Mucosa of descending colon (tissue), 3 donors: ENCODE measurements around the gene NDE1. TPM values are rescaled to one million over a fixed set of nuclear protein-coding genes. Genes with fewer than 3 reads are reported as not detected.

Experiments used
- ATAC-seq: fragments of 200-7000 bp; cut with Tn5 transposase; one replicate; pipeline ENCODE4 v1.9.1; 2020; ENCODE audit warnings: mild to moderate bottlenecking, moderate library complexity
- DNase-seq, 3 donors: peaks; one replicate each; pipeline ENCODE4 v3.0.0-alpha.2; 2020
- H3K36me3 ChIP-seq: fragments of 200-600 bp; one replicate; pipeline ENCODE4 v1.8.0; 2021; ENCODE audit warnings: low read depth, mild to moderate bottlenecking
- H3K4me1 ChIP-seq: fragments of 200-600 bp; one replicate; pipeline ENCODE4 v1.8.0; 2021; ENCODE audit warnings: low read depth, mild to moderate bottlenecking
- H3K4me3 ChIP-seq: fragments of 200-600 bp; one replicate; pipeline ENCODE4 v1.8.0; 2021; ENCODE audit warnings: mild to moderate bottlenecking
- H3K9me3 ChIP-seq: fragments of 200-600 bp; one replicate; pipeline ENCODE4 v1.8.0; 2021; ENCODE audit warnings: mild to moderate bottlenecking
- CTCF ChIP-seq: fragments of 200-600 bp; IDR thresholded peaks from one replicate; pipeline ENCODE4 v1.8.0; 2022; ENCODE audit warnings: antibody characterized with exemption, mild to moderate bottlenecking
- intact Hi-C, 2 donors: fragments of 100-400 bp; cut with DNase I in 1 of 2; cut with micrococcal nuclease in 1 of 2; formaldehyde crosslinking; loops; one replicate each; pipeline versions ENCODE4 v1.11.0 to v1.11.1; 2022; cut with DNase I, micrococcal nuclease
- total RNA-seq, 3 donors: library from RNA; stranded (reverse); fragmentation: NEBNext Ultra II Directional in 2 of 3; extraction: Animal tissue kit (Norgen Biotek cat#: 25700) in 2 of 3; gene quantifications; one replicate each; pipeline versions ENCODE4 v1.2.1 to v1.2.4, GENCODE V29; 2021 to 2023
- donor health status: DM: no; HTN: no; CAD: no; lungs with moderate emphysema.
- donor health status: DM: no; HTN: no; CAD: no.
- donor health status: DM: no; HTN: yes; CAD: no.

Gene NDE1
- total RNA-seq, 3 donors from 2014 or later = 27.2 to 46.6 (median 33.9) TPM

GRCh38 chr16:15658149-15658548 is 8.1 kb downstream of the NDE1 start:
- Histone ChIP-seq H3K4me3 (no peak overlapping the region), H3K4me1 (no peaks in the 10 kb centered on the region), H3K36me3 (no peaks in the 10 kb centered on the region), H3K9me3 (no peaks in the 10 kb centered on the region)
- ATAC-seq (no peak), DNase-seq (no peak)
- no peak for TF ChIP-seq CTCF
- intact Hi-C loops = no loop called here

- DNase-seq = no peak
- no peak for TF ChIP-seq CTCF
- no peak for ATAC-seq
These were observed 8.5 kb downstream of the NDE1 start for GRCh38 chr16:15658556-15658955.

GRCh38 chr16:15660203-15660601 is 10.2 kb downstream of the NDE1 start:
- Histone ChIP-seq H3K4me3 (no peak overlapping the region), H3K36me3 (no peaks in the 10 kb centered on the region), H3K4me1 (no peaks in the 10 kb centered on the region), H3K9me3 (no peaks in the 10 kb centered on the region)
- no peak for DNase-seq
- ATAC-seq = no peak
- TF ChIP-seq CTCF = no peak
- intact Hi-C loops = no loop called here

More at GRCh38 chr16:15658556-15658955, 8.5 kb downstream of the NDE1 start:
- Histone ChIP-seq H3K9me3 (no peaks in the 10 kb centered on the region), H3K36me3 (no peaks in the 10 kb centered on the region), H3K4me3 (no peak overlapping the region), H3K4me1 (no peaks in the 10 kb centered on the region)
- intact Hi-C loops = no loop called here

- no peaks in the 10 kb centered on the region for H3K4me1 ChIP-seq
- intact Hi-C loops = no loop called here
- no peak for TF ChIP-seq CTCF
- H3K36me3 ChIP-seq = peaks cover 12% of the 10 kb centered on the region
- no peak overlapping the region for H3K4me3 ChIP-seq
- DNase-seq (no peak), ATAC-seq (no peak)
- H3K9me3 ChIP-seq = no peaks in the 10 kb centered on the region
These were observed 15.1 kb downstream of the NDE1 start for GRCh38 chr16:15665107-15665506.

DNA sequence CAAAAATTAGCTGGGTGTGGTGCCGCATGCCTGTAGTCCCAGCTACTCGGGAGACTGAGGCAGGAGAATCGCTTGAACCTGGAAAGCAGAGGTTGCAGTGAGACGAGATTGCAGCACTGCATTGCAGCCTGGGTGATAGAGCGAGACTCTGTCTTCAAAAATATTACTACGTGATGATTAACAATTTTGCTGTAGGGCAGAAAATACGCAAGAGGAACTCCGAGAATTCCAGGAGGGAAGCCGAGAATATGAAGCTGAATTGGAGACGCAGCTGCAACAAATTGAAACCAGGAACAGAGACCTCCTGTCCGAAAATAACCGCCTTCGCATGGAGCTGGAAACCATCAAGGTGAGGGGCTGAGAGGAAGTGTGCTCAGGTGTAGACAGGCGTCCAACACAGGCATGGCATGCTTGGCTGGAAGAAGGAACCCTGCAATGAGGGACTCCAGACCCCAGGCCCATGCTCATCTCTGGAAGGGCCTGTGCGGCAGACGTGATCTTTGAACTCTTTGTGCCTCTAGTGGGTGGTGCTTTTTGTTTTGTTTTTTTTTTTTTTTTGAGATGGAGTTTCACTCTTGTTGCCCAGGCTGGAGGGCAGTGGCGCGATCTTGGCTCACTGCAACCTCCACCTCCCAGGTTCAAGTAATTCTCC is 17.2 kb downstream of the NDE1 start:
- no peak for DNase-seq
- no peaks in the 10 kb centered on the region for H3K4me1 ChIP-seq
- H3K4me3 ChIP-seq = no peak overlapping the region
- no peaks in the 10 kb centered on the region for H3K9me3 ChIP-seq
- ATAC-seq = no peak
- H3K36me3 ChIP-seq = peaks cover 12% of the 10 kb centered on the region
- intact Hi-C loops = no loop called here
- TF ChIP-seq CTCF = no peak
